ENCODE results near the gene POC1B. TPM values are rescaled to one million over a fixed set of nuclear protein-coding genes. Genes with fewer than 3 reads are reported as not detected.

The POC1B gene
- total RNA-seq, 1 donor from 2014 or later, result 10.2 TPM

GRCh38 chr12:89479982-89480381 lies 45.9 kb downstream of the POC1B start:
- Mint-ChIP-seq H3K36me3 (ENCODE audit: unreplicated experiment) (peaks cover 3% of the 10 kb centered on the region), H3K4me3 (ENCODE audit: unreplicated experiment) (no peak overlapping the region), H3K9me3 (ENCODE audit: unreplicated experiment) (no peaks in the 10 kb centered on the region), H3K27ac (ENCODE audit: unreplicated experiment) (no peak overlapping the region), H3K27me3 (ENCODE audit: unreplicated experiment) (no peaks in the 10 kb centered on the region), H3K4me1 (ENCODE audit: unreplicated experiment) (no peaks in the 10 kb centered on the region)
- TF ChIP-seq CTCF (IDR thresholded peaks at IDR 0.05), result no peak
- no peak for DNase-seq (ENCODE audit: extremely low spot score, unreplicated experiment)

GRCh38 chr12:89477633-89478279 lies 48.1 kb downstream of the POC1B start:
- Mint-ChIP-seq H3K36me3 (ENCODE audit: unreplicated experiment) (peaks cover 3% of the 10 kb centered on the region), H3K4me3 (ENCODE audit: unreplicated experiment) (no peak overlapping the region), H3K27ac (ENCODE audit: unreplicated experiment) (no peak overlapping the region), H3K4me1 (ENCODE audit: unreplicated experiment) (peaks cover under 1% of the 10 kb centered on the region), H3K9me3 (ENCODE audit: unreplicated experiment) (no peaks in the 10 kb centered on the region), H3K27me3 (ENCODE audit: unreplicated experiment) (no peaks in the 10 kb centered on the region)
- no peak for DNase-seq (ENCODE audit: extremely low spot score, unreplicated experiment)
- TF ChIP-seq CTCF (IDR thresholded peaks at IDR 0.05), result no peak

GRCh38 chr12:89476904-89477595 lies 48.8 kb downstream of the POC1B start:
- Mint-ChIP-seq H3K36me3 (ENCODE audit: unreplicated experiment) (peaks cover under 1% of the 10 kb centered on the region), H3K9me3 (ENCODE audit: unreplicated experiment) (no peaks in the 10 kb centered on the region), H3K27me3 (ENCODE audit: unreplicated experiment) (no peaks in the 10 kb centered on the region), H3K27ac (ENCODE audit: unreplicated experiment) (no peak overlapping the region), H3K4me1 (ENCODE audit: unreplicated experiment) (peaks cover 1% of the 10 kb centered on the region), H3K4me3 (ENCODE audit: unreplicated experiment) (no peak overlapping the region)
- no peak for TF ChIP-seq CTCF (IDR thresholded peaks at IDR 0.05)
- no peak for DNase-seq (ENCODE audit: extremely low spot score, unreplicated experiment)

- no peaks in the 10 kb centered on the region for H3K36me3 Mint-ChIP-seq (ENCODE audit: unreplicated experiment)
- H3K9me3 Mint-ChIP-seq (ENCODE audit: unreplicated experiment), result no peaks in the 10 kb centered on the region
- DNase-seq (ENCODE audit: extremely low spot score, unreplicated experiment), result no peak
- H3K4me1 Mint-ChIP-seq (ENCODE audit: unreplicated experiment), result peaks cover 1% of the 10 kb centered on the region
- no peak overlapping the region for H3K4me3 Mint-ChIP-seq (ENCODE audit: unreplicated experiment)
- no peak overlapping the region for H3K27ac Mint-ChIP-seq (ENCODE audit: unreplicated experiment)
- H3K27me3 Mint-ChIP-seq (ENCODE audit: unreplicated experiment), result no peaks in the 10 kb centered on the region
- TF ChIP-seq CTCF (IDR thresholded peaks at IDR 0.05), result no peak
Observed at GRCh38 chr12:89476232-89476631, 49.6 kb downstream of the POC1B start.

GRCh38 chr12:89475203-89475990 lies 50.5 kb downstream of the POC1B start:
- no peaks in the 10 kb centered on the region for H3K27me3 Mint-ChIP-seq (ENCODE audit: unreplicated experiment)
- DNase-seq (ENCODE audit: extremely low spot score, unreplicated experiment), result no peak
- no peaks in the 10 kb centered on the region for H3K9me3 Mint-ChIP-seq (ENCODE audit: unreplicated experiment)
- no peak for TF ChIP-seq CTCF (IDR thresholded peaks at IDR 0.05)
- H3K27ac Mint-ChIP-seq (ENCODE audit: unreplicated experiment), result no peak overlapping the region
- peaks cover 1% of the 10 kb centered on the region for H3K4me1 Mint-ChIP-seq (ENCODE audit: unreplicated experiment)
- H3K4me3 Mint-ChIP-seq (ENCODE audit: unreplicated experiment), result no peak overlapping the region
- H3K36me3 Mint-ChIP-seq (ENCODE audit: unreplicated experiment), result no peaks in the 10 kb centered on the region

Data from osteocyte (in vitro differentiated cells).